HL-60 (cell line): ENCODE measurements around the gene UBQLN4.

Experiments used
- GABPA ChIP-seq: IDR thresholded peaks from 2 replicates; pipeline ENCODE4 v1.6.1; 2012; ENCODE audit warnings: low read depth
- POLR2AphosphoS5 ChIP-seq: IDR thresholded peaks from 2 replicates; pipeline ENCODE4 v1.6.1; 2012; ENCODE audit warnings: low read depth
- SPI1 ChIP-seq: IDR thresholded peaks from 2 replicates; pipeline ENCODE4 v1.6.1; 2012; ENCODE audit warnings: low read depth, mild to moderate bottlenecking, borderline replicate concordance
- TF ChIP-seq, protein P1 (sequence below): IDR thresholded peaks from one replicate; pipeline ENCODE4 v1.5.1; 2011; ENCODE audit warnings: low read length, control low read depth, inconsistent platforms; ENCODE audit not compliant: insufficient read depth

DNA sequence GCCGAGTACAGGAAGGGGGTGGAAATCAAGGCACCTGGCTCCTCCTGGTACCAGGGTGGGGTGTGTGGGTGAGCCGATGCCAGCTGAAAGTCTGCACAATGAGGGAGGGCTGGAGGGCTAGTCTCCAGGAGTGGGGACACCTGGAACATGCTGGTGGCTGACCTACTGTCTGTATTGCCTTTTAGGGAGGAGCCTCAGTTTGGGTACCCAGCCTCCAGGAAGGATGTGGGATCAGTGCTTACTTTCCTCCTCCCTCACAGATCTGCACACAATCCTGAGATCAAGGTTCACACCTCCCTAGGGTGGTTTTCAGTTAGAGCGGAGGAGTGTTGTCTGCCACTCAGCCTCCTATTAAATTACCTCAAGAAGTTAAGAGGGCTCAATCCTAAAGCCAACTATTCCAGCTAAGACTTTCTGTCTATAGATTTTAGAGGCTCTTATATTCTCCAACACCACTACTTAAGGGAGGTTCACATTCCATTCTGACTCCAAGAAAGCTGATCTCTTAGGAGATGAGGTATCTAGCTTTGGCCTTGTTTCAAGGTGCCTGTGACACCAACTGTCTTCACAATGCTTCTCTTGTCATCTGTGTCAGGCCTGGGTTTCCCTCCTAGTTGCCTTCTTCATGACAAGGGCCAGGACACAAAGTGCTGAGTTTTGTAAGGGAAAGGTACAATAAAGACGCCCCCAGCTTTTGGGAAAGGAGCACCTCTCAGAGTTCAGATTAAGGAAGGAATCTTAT lies 48.6 kb downstream of the UBQLN4 start:
- no peak for TF ChIP-seq GABPA
- TF ChIP-seq, protein P1, sequence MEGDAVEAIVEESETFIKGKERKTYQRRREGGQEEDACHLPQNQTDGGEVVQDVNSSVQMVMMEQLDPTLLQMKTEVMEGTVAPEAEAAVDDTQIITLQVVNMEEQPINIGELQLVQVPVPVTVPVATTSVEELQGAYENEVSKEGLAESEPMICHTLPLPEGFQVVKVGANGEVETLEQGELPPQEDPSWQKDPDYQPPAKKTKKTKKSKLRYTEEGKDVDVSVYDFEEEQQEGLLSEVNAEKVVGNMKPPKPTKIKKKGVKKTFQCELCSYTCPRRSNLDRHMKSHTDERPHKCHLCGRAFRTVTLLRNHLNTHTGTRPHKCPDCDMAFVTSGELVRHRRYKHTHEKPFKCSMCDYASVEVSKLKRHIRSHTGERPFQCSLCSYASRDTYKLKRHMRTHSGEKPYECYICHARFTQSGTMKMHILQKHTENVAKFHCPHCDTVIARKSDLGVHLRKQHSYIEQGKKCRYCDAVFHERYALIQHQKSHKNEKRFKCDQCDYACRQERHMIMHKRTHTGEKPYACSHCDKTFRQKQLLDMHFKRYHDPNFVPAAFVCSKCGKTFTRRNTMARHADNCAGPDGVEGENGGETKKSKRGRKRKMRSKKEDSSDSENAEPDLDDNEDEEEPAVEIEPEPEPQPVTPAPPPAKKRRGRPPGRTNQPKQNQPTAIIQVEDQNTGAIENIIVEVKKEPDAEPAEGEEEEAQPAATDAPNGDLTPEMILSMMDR: no peak
- TF ChIP-seq POLR2AphosphoS5: no peak
- TF ChIP-seq SPI1: no peak
